Smooth muscle cell (in vitro differentiated cells): ENCODE data around the gene GFY. TPM values are rescaled to one million over a fixed set of nuclear protein-coding genes. Genes with fewer than 3 reads are reported as not detected.

Experiments used
- DNase-seq: peaks from one replicate; lab custom pipeline; 2025; ENCODE audit not compliant: unreplicated experiment; lab: John Stamatoyannopoulos, UW
- H2AFZ ChIP-seq: fragments of 200-600 bp; sonication (generic); 2 replicates; pipeline ENCODE4 v1.6.0; 2016; ENCODE audit warnings: antibody characterized with exemption, low read depth, mild to moderate bottlenecking
- H3F3A ChIP-seq: fragments of 200-600 bp; sonication (generic); 2 replicates; pipeline ENCODE4 v1.6.0; 2017; ENCODE audit warnings: antibody characterized with exemption, low read depth
- H3K27ac ChIP-seq: fragments of 200-600 bp; sonication (generic); 2 replicates; pipeline ENCODE4 v1.5.1; 2016; ENCODE audit warnings: low read depth, mild to moderate bottlenecking
- H3K27me3 ChIP-seq: fragments of 200-600 bp; sonication (generic); 2 replicates; pipeline ENCODE4 v1.6.1; 2016; ENCODE audit warnings: low read depth, mild to moderate bottlenecking
- H3K36me3 ChIP-seq: fragments of 200-600 bp; sonication (generic); 2 replicates; pipeline ENCODE4 v1.5.1; 2016; ENCODE audit warnings: low read depth
- H3K4me1 ChIP-seq: fragments of 200-600 bp; sonication (generic); 2 replicates; pipeline ENCODE4 v1.5.1; 2016; ENCODE audit warnings: low read depth
- H3K4me2 ChIP-seq: fragments of 200-600 bp; sonication (generic); 2 replicates; pipeline ENCODE4 v1.6.0; 2016; ENCODE audit warnings: mild to moderate bottlenecking
- H3K4me3 ChIP-seq: fragments of 200-600 bp; sonication (generic); 2 replicates; pipeline ENCODE4 v1.5.1; 2016; ENCODE audit warnings: mild to moderate bottlenecking
- H3K79me2 ChIP-seq: fragments of 200-600 bp; sonication (generic); 2 replicates; pipeline ENCODE4 v1.6.0; 2016; ENCODE audit warnings: low read depth, mild to moderate bottlenecking
- H3K9ac ChIP-seq: fragments of 200-600 bp; sonication (generic); 2 replicates; pipeline ENCODE4 v1.6.0; 2016; ENCODE audit warnings: low read depth
- H3K9me3 ChIP-seq: fragments of 200-600 bp; sonication (generic); replicated peaks from 2 replicates; pipeline ENCODE4 v1.5.1; 2016; ENCODE audit warnings: low read depth
- H4K20me1 ChIP-seq: fragments of 200-600 bp; sonication (generic); 2 replicates; pipeline ENCODE4 v1.6.0; 2016; ENCODE audit warnings: low read depth
- WGBS: methylation state at CpG from one replicate; pipeline ENCODE4 v1.1.7; 2016; ENCODE audit warnings: low lambda C conversion rate; 5-methylcytosine and 5-hydroxymethylcytosine counted together
- polyA plus RNA-seq: library from polyadenylated mRNA; unstranded; fragments of >200 nt; fragmentation: Nextera tagmentation; extraction: Ambion mirVana; gene quantifications from 2 replicates; pipeline ENCODE4 v1.2.1, GENCODE V29; 2016
- total RNA-seq: library from RNA; depleted of rRNA; stranded (reverse); fragments of >200 nt; gene quantifications from 2 replicates; pipeline ENCODE4 v1.2.3, GENCODE V29; 2014
- TF ChIP-seq, protein P1 (sequence below): fragments of 200-600 bp; sonication (generic); IDR thresholded peaks from 2 replicates; pipeline ENCODE4 v1.5.1; 2017; ENCODE audit warnings: borderline replicate concordance, mild to moderate bottlenecking, antibody characterized with exemption; ENCODE audit not compliant: insufficient read depth, poor library complexity, severe bottlenecking

GFY gene
- total and polyA plus RNA-seq, 2 experiments from 2014 or later: not detected

DNA sequence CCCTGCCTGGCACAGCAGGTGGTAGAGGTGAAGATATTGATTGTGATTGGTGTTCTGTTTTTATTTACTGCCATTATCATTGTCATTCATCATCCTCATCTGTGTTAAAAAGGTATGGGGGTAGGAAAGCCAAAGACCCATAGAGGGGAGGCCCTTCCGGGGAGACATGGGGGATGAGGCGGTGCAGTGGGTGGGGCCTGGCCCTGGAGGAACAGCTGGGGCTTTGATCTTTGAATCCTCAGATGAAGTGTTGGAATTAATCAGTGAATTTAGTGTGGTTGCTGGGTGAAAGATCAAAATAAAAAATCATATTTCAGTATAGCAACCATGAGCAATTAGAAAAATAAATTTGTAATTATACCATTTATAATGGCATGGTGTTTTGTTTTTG lies 9.4 kb upstream of the GFY start:
- TF ChIP-seq, protein P1, sequence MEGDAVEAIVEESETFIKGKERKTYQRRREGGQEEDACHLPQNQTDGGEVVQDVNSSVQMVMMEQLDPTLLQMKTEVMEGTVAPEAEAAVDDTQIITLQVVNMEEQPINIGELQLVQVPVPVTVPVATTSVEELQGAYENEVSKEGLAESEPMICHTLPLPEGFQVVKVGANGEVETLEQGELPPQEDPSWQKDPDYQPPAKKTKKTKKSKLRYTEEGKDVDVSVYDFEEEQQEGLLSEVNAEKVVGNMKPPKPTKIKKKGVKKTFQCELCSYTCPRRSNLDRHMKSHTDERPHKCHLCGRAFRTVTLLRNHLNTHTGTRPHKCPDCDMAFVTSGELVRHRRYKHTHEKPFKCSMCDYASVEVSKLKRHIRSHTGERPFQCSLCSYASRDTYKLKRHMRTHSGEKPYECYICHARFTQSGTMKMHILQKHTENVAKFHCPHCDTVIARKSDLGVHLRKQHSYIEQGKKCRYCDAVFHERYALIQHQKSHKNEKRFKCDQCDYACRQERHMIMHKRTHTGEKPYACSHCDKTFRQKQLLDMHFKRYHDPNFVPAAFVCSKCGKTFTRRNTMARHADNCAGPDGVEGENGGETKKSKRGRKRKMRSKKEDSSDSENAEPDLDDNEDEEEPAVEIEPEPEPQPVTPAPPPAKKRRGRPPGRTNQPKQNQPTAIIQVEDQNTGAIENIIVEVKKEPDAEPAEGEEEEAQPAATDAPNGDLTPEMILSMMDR: no peak
- Histone ChIP-seq H3K9me3 (no peaks in the 10 kb centered on the region), H3K4me2 (no peak overlapping the region), H4K20me1 (no peaks in the 10 kb centered on the region), H3K27me3 (peaks cover 32% of the 10 kb centered on the region), H3K9ac (no peak overlapping the region), H3K4me3 (no peak overlapping the region), H3K27ac (no peak overlapping the region), H3K79me2 (no peaks in the 10 kb centered on the region), H3K4me1 (no peaks in the 10 kb centered on the region), H3K36me3 (no peaks in the 10 kb centered on the region), H3F3A (peaks cover 3% of the 10 kb centered on the region), H2AFZ (no peak overlapping the region)
- DNase-seq: no peak
- 93% methylated on average over 2 of the region's 2 CpGs for WGBS

DNA sequence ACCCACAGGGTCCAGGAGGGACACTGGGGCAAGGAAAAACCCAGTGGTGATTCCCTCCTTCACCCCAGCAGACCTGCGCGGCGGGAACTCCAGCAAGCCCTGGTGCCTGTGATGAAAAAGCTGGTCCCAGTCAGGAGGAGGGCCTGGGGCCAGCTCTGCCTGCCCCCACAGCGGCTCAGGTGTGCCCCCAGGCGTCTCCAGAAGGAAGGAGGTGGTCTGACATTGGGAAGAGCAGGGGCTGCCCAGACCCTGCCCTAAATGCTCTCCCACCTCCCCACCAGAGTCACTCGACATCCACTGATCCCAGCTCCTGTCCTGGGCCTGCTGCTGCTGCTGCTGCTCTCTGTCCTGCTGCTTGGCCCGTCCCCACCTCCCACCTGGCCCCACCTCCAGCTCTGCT lies 8.1 kb upstream of the GFY start:
- H3K4me3 ChIP-seq: no peak overlapping the region
- TF ChIP-seq, protein P1: no peak
- DNase-seq: no peak
- no peak overlapping the region for H3K4me2 ChIP-seq
- WGBS: 53% methylated on average over 7 of the region's 7 CpGs
- H3K9ac ChIP-seq: no peak overlapping the region
- H3K4me1 ChIP-seq: no peaks in the 10 kb centered on the region
- H3K9me3 ChIP-seq: no peaks in the 10 kb centered on the region
- no peak overlapping the region for H2AFZ ChIP-seq
- H4K20me1 ChIP-seq: no peaks in the 10 kb centered on the region
- no peaks in the 10 kb centered on the region for H3K36me3 ChIP-seq
- no peak overlapping the region for H3K27ac ChIP-seq
- peaks cover 3% of the 10 kb centered on the region for H3F3A ChIP-seq
- H3K27me3 ChIP-seq: peaks cover 45% of the 10 kb centered on the region
- no peaks in the 10 kb centered on the region for H3K79me2 ChIP-seq

DNA sequence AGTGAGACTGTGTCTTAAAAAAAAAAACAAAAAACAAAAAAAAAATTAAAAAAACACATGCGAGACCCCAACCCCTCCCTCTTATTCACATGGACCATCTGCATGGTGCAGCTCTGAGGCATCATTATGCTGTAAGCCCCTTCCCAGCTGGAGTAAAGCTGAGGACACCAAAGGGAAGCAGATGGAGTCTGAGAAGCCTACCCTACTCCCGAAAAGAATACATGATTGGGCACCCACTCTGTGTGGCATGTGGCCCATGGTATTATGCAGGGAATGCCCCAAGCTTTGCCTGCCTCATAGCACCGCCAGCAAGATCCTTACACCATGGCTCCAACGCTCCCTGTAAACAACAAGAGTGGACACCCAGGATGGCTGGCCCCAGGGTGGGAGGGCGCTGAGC lies 6.7 kb upstream of the GFY start:
- Histone ChIP-seq H2AFZ (no peak overlapping the region), H3F3A (peaks cover 3% of the 10 kb centered on the region), H3K27ac (no peak overlapping the region), H4K20me1 (no peaks in the 10 kb centered on the region), H3K4me3 (no peak overlapping the region), H3K9me3 (no peaks in the 10 kb centered on the region), H3K4me2 (no peak overlapping the region), H3K9ac (no peak overlapping the region), H3K4me1 (peaks cover 13% of the 10 kb centered on the region), H3K27me3 (peaks cover 59% of the 10 kb centered on the region), H3K79me2 (no peaks in the 10 kb centered on the region), H3K36me3 (no peaks in the 10 kb centered on the region)
- WGBS: 96% methylated on average over 5 of the region's 5 CpGs
- no peak for DNase-seq
- TF ChIP-seq, protein P1: no peak

DNA sequence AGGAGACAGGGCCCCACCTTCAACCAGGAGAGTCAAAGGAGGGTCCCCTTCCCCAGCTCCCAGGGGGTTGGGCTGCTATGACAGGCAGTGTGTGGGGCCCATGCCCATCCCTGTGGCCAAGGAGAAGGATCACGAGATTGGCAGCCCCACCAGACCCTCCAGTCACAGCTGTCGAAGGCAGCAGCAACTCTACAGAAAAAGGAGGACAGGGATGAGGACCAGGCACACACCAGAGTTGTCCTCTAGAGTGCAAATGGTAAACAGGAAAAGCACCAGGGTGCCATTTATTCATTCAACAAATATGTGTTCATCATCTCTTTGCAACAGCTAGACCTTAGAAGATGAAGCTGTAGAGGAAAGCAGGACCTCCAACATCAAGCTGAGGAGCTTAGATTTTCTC lies 6.0 kb upstream of the GFY start:
- 90% methylated on average over 2 of the region's 2 CpGs for WGBS
- peaks cover 3% of the 10 kb centered on the region for H3F3A ChIP-seq
- no peaks in the 10 kb centered on the region for H4K20me1 ChIP-seq
- no peaks in the 10 kb centered on the region for H3K9me3 ChIP-seq
- DNase-seq: no peak
- peaks cover 13% of the 10 kb centered on the region for H3K4me1 ChIP-seq
- H3K27ac ChIP-seq: no peak overlapping the region
- no peak overlapping the region for H3K9ac ChIP-seq
- H3K4me3 ChIP-seq: no peak overlapping the region
- no peak overlapping the region for H2AFZ ChIP-seq
- no peak overlapping the region for H3K4me2 ChIP-seq
- H3K27me3 ChIP-seq: peaks cover 65% of the 10 kb centered on the region
- H3K36me3 ChIP-seq: no peaks in the 10 kb centered on the region
- TF ChIP-seq, protein P1: no peak
- H3K79me2 ChIP-seq: no peaks in the 10 kb centered on the region
